A673 (cell line): ENCODE results near the gene RBCK1.

Experiments used
- EZH2 ChIP-seq: fragments of 200-600 bp; sonication (generic); IDR thresholded peaks from 2 replicates; pipeline ENCODE4 v1.6.1; 2017; ENCODE audit warnings: borderline replicate concordance, low read depth, mild to moderate bottlenecking, mixed read lengths, antibody characterized with exemption, low read length; ENCODE audit not compliant: poor library complexity, severe bottlenecking
- TF ChIP-seq, protein P1 (sequence below): fragments of 300-800, 200-600 bp; sonication (generic); conservative IDR thresholded peaks from 2 replicates; pipeline ENCODE4 v1.5.1; 2017; ENCODE audit warnings: low read depth, mild to moderate bottlenecking, antibody characterized with exemption, low read length, moderate library complexity, mixed read lengths

DNA sequence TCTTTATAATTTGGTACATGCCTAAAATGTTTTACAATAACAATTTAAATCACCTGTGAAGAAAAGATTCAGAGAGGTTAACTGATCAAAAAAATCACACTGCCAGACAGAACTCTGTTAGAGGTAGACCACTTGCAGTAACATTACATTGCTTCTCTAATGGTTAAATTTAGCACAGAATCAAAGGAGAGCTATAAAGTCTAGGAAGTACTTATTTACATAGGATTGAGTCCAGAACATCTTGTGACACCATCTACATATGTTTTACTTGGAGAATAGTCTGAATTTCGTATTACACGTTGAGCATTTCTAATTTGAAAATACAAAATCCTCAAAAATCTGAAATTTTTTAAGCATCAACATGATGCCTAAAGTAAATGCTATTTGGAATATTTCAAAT is 71.4 kb downstream of the RBCK1 start:
- TF ChIP-seq, protein P1, sequence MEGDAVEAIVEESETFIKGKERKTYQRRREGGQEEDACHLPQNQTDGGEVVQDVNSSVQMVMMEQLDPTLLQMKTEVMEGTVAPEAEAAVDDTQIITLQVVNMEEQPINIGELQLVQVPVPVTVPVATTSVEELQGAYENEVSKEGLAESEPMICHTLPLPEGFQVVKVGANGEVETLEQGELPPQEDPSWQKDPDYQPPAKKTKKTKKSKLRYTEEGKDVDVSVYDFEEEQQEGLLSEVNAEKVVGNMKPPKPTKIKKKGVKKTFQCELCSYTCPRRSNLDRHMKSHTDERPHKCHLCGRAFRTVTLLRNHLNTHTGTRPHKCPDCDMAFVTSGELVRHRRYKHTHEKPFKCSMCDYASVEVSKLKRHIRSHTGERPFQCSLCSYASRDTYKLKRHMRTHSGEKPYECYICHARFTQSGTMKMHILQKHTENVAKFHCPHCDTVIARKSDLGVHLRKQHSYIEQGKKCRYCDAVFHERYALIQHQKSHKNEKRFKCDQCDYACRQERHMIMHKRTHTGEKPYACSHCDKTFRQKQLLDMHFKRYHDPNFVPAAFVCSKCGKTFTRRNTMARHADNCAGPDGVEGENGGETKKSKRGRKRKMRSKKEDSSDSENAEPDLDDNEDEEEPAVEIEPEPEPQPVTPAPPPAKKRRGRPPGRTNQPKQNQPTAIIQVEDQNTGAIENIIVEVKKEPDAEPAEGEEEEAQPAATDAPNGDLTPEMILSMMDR = no peak
- no peak for TF ChIP-seq EZH2
